GM10847 (cell line): Measurements from ENCODE around the gene GPR89A.
A peak's percentile ranks its signal among the peaks of the same experiment; 100 is the strongest.

Source experiments
- POLR2A ChIP-seq: IDR thresholded peaks from 2 replicates; pipeline ENCODE4 v1.6.1; 2011; ENCODE audit not compliant: insufficient read length; ENCODE audit errors: extremely low read depth

The GPR89A gene

DNA sequence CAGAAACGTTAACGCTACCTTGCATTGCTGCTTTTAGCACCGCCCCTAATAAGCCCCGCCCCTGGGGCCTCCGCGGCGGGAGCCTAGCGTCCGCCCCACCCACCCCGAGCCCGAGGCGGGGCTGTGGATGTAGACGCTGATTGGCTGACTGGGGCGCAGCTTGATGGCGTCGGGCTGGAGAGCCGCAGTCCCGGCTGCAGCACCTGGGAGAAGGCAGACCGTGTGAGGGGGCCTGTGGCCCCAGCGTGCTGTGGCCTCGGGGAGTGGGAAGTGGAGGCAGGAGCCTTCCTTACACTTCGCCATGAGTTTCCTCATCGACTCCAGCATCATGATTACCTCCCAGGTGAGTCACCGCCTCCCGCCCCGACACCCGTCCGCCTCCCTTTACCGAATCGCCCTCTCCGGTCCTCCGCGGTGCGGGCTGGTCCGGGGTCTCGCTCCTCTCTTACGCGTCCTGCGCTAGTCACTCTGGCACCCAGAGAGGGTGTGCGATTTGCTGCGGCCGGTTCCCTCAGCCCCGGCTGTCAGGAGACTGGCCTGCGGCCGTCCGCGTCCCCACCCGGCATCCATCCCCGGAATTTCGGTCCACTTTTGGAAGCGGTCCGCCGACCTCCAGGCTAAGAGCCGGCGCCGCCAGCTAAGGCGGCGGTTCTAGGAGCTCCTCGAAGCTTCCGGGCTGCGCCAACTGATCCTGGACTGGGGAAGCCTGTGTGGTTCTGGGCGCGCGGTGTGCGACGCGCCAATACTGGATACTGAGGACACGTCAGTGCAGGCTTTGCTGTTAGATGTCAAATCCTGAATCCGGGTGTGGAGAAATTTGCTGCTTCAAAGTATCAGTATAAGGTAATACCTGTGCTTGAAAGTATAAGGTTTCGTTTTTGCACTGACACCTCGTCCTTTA is at the start of gene GPR89A:
TSS of gene GPR89A (plus strand) at position 156 of the 901 bp plus-strand sequence. CDS start at position 302, 146 bp downstream.
- peak; percentile 78 for TF ChIP-seq POLR2A

DNA sequence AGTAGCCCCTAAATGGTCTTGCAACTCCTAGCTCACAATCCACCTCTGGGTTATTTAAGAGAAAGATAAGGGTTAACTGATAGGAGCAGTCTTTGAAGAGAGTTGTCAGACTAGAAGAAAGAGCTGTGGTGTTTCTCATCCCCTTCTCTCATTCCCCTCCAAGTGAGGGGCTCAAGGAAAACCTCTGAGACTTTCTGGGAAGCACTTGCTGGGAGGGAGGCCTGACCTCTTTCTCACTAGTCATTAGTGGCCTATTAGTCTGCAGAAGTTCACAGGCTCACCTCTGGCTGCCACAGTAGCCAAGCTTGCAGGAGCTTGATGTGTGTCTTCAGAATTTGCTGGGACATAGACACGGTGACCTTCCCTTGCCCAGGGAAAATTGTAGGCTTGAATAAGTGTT is 6.2 kb upstream of the GPR89A start:
- TF ChIP-seq POLR2A, result no peak

DNA sequence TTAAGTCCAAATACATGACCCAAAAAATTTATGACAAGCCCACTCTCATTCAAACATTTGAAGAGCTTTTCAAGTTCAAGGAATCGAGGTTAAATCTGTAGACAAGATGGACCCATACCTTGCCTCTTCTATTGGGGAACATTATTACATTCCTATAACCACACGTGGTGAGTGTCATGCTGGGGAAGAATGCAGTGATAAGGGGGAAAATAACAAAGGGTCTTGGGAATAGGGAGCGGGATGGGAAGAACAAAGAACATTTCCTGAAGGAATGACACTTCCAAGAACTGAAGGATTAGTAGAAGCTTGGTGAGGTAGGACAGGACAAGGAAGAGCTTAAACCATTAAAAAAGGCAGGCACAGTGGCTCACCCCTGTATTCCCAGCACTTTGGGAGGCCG is 80.5 kb downstream of the GPR89A start:
- no peak for TF ChIP-seq POLR2A

DNA sequence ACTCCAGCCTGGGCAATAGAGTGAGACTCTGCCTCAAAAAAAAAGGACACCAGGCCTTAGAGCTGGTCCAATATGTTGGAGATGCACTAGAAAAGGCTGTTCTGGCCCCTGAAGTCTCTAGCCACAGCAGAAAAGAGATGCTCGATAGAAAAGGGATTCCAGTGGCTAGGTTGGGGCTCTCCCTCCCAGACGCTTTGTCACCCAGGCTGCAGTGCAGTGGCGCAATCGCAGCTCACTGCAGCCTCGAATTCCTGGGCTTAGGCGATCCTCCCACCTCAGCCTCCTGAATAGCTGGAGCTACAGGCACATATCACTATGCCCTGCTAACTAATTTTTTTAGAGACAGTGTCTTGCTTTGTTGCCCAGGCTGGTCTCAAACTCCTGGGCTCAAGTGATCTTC is 81.1 kb downstream of the GPR89A start:
- TF ChIP-seq POLR2A, result no peak

DNA sequence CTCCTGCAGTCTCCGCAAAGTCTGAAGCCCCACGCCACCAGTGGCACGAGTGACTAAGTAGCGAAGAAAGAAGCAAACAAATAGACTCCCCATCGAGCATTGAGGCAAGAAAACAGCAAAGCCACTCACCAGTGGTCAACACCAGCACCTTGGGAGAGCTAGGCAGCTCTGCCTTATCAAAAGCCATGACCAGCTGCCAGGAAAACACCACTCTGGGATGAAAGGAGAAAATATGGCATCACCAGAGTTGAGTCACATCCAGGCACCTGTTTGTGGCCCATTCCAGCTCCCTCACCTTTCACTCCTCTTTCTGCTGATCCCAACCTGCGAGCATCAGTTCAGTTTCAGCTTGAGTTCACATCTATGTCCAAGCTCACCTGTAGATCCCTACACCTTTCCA is 82.1 kb downstream of the GPR89A start:
- no peak for TF ChIP-seq POLR2A

DNA sequence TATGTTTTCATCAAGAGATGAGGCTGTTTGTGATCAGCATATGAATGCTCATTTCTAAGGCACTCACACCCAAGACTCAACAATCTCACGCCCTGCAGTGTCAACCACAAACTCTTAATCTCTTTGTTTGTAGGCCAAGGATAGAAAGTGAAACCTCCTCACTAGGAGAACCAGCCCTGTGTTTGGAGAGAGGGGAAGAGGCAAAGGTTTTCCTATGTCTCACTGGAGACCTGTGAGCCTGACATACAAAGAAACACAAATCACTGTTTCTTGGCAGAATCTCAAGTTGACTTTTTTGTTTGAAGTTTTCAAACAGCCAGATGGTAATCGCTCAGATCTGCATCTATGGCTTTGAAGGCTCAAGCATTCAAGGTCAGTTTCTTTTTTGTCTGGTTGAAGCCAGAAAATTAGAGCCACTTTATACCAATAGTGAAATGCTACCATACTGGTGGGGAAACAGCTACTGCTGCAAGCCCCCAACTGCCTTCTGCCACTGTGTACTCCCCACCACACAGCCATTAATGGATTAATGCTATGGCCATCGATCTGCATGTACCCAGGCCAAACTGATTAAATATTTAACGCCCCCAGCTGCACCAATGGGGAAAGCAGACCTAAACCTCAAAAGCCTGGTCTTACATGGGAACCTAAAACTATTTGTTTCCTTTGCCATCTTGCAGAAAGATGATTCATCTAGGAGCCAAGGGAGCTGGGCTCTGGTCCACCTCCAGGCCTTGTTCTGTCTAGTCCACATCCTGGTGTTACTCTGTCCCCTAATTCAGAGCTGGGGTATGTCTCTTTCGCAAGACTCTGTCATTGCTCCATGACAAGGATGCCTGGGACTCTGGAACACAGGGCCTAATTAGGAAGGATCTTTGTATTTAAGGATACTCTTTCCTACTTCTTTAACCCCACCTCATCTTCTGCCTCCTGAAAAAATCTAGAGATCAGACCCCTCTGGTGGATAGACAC is 83.1 kb downstream of the GPR89A start:
- no peak for TF ChIP-seq POLR2A

DNA sequence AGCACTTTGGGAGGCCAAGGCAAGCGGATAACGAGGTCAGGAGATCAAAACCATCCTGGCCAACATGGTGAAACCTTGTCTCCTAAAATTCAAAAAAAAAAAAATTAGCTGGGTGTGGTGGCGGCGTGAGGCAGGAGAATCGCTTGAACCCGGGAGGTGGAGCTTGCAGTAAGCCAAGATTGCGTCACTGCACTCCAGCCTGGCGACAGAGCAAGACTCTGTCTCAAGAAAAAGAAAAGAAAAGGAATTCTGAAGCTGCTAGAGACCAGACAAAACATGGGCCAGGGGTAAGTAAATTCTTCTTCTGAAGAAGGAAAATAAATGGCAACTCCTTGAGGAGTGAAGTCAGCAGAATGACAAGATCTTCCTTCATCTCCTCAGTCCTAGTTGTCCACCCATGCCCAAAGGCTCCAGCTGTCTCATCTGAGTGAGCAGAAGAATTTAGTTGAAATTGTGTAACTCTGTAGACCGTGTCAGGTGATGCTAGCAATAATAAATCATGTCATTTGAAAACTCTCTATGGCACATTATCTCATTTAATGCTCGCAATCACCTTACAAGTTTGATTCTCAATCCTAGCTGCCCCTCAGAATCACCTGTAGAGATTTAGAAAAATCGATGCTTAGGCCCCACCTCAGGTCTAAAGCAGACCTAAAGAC is 85.1 kb downstream of the GPR89A start:
- no peak for TF ChIP-seq POLR2A

DNA sequence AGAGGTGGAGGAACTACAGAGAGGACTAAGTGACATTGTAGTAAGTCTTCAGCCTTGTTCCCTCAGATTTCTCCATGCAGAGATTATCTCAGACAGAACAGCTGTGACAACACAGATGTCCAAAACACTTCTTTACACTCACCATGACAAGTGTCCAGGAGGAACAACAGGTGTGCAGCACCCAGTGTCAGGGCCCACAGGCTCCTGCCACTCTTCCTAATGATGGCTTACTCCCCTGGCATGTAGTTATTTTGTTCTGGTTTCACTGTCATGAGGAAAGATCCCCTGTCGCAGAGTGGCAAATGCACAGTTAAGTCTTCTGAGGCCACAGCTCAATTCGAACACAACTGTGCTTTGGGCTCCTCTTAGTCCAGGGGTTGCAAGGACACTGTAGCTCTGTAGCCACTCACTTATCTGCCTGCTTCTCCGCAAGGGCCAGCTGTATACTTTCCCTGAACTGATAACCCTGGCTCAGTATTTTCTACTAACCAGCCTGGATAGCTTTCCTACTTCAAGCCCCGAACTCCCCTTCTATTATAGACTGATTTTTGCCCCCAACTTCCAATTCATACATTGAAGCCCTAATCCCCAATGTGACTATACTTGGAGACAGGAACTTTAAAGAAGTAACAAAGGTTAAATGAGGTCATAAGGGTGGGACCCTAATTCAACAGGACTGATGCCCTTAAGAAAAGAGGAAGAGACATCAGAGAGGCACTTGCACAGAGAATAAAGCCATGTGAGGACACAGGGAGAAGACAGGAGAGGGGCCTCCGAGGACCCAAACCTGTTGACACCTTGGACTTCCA is 88.2 kb downstream of the GPR89A start:
- no peak for TF ChIP-seq POLR2A

DNA sequence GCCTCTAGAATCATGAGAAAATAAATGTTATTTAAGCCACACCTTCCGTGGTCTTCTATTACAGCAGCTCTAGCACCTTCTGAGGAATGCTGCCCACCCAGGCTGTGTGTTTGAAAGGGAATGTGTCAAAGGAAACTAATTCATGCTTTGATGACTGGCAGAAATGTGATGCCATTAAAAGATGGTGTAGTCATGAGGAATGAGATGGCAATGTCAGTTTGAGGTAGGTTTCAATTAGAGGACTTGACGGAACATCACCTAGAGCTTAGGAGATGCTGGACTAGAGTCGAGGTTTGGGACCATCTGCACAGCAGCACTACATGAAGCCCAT is 88.8 kb downstream of the GPR89A start:
- TF ChIP-seq POLR2A, result no peak

DNA sequence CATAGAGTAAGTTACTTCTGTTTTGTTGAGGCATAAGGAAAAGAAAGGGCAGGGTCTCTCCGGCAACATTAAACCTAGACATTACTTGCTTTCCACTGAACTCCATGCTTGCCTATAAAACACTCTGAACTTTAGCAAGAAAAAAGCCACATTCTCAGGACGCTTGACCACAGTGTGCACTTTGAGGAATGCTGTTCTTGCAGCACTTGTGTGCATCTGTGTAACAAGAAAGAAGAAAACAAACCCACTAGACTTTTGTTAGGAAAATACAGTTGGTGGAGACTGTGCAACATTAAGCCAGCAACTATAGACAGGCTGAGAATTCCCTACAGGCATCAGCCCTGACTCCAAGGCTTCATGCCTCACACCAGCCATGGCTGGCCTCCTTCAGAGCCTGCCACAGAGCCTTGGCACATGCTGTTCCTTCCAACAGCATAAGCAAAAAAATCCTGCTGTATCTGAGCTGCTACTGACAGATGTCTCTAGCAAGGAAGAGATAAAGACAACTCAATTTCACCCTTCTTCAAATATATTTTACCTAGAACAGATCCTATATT is 93.6 kb downstream of the GPR89A start:
- TF ChIP-seq POLR2A, result no peak

DNA sequence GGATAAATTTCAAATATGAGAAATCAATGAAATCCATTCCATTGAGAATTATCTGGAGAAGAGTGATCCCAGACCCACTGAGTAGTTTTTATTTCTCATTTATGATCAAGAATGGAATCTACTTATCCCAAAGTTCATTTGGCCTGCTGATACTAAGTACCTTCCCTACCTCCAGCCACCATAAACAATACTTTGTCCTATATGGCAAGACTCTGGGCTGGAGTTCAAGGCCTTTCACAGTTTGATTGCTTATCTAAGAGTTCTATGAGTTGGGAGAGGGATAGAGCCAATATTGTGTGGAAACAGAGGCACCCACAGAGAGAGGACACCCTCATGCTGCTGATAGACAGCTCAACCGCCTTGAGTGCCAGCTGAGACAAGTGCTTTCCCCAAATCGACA is 94.3 kb downstream of the GPR89A start:
- no peak for TF ChIP-seq POLR2A

DNA sequence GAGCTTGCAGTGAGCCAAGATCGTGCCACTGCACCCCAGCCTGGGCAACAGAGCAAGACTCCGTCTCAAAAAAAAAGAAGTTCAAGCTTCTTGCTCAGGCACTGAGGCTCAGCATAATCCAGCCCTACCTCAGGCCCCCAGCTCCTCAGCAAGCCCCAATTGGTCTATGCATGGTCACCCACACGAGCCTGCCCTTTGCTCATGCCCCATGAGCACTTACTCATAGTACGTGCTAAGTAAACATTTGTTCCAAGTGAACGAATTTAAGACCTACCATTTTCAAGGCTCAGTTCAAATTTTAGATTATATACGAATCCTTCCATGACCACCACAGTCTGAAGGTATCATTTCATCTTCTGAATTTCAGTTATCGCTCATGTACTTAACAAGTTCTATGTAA is 95.0 kb downstream of the GPR89A start:
- no peak for TF ChIP-seq POLR2A

DNA sequence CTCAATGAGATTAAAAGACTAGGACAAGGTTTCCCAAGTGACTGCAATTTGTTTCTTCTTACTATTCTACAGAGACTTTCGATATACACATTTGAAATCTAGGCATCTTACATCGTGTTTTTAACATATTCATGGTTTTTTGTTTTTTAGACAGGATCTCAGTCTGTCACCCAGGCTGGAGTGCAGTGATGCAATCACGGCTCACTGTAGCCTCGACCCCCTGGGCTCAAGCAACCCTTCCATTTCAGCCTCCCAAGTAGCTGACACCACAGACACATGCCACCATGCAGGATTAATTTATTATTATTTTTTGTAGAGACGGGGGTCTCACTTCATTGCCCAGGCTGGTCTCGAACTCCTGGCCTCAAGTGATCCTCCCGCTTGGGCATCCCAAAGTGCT is 97.8 kb downstream of the GPR89A start:
- no peak for TF ChIP-seq POLR2A

DNA sequence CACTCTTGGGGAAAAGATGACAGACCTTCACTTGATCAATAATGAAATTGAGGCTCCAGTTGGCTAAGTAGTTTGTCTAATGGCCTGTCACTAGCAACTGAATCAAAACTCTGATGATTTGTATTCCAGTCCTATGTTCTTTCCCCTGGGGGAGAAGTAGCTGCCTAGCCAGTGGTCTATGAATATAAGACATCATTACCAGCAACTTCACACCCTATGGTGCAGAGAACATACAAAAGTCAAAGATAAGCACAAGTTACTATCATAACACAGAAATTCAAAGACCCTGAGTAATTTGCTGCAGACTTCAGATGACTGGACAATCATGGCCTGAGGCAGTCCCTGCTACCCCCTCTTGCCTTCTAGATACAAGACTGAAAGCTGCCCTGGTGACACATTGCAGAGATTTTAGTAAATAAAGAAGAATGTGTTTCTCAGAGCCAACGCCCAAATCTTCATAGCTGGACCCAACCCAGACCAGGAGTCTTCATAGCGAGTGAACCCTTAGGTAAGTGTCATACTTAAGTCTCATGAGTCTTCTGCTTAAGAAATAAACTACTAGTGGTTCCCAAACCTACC is 98.4 kb downstream of the GPR89A start:
- TF ChIP-seq POLR2A, result no peak
